Stimulated activated CD8-positive, alpha-beta memory T cell treated with anti-CD3 and anti-CD28 coated beads, Interleukin-7, amount 100 ng/mL, for 48 hours (primary cell): ENCODE measurements around the gene GINS1.

Experiments
- DNase-seq, 2 donors: peaks; one replicate each; pipeline ENCODE4 v3.0.0-alpha.2; 2020; ENCODE audit warnings: low read depth in 1 of 2; ENCODE audit errors: extremely low read depth in 1 of 2

The GINS1 gene

DNA sequence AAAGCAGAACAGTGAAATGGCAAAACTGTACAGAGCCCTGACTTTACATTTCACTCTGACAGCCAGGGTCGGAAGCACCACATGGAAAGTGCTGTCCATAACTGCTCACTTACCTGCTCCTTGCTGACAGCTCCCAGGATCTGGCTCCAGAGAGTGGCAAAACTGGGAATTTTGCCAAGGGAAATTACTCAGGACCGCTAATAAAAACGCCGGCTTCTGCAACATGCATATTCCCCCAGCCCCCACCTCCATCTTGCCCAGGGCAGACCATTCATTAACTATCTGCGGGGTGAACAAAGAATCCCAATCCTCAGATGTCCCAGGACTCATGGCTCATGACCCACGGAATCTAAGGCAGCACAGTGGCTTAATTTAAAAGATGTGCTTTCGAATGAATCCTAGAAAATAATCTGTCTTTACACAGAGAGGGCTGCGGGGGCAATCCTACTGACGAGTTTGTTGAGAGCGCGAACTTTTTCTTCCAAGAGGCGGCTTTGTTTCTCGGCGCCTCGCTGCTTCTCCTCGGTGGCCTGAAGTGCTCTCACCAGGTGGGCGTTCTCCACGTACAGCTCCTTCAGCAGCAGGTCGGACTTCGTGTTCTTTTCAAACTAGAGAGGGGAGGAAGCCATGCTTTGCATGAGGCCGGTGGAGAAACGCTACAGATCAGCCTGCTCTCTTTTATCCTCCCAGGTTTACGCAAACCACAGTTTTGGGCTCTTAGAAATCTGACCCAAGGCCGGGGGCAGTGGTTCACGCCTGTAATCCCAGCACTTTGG, 45.8 kb downstream of the GINS1 start:
- DNase-seq: no peak

DNA sequence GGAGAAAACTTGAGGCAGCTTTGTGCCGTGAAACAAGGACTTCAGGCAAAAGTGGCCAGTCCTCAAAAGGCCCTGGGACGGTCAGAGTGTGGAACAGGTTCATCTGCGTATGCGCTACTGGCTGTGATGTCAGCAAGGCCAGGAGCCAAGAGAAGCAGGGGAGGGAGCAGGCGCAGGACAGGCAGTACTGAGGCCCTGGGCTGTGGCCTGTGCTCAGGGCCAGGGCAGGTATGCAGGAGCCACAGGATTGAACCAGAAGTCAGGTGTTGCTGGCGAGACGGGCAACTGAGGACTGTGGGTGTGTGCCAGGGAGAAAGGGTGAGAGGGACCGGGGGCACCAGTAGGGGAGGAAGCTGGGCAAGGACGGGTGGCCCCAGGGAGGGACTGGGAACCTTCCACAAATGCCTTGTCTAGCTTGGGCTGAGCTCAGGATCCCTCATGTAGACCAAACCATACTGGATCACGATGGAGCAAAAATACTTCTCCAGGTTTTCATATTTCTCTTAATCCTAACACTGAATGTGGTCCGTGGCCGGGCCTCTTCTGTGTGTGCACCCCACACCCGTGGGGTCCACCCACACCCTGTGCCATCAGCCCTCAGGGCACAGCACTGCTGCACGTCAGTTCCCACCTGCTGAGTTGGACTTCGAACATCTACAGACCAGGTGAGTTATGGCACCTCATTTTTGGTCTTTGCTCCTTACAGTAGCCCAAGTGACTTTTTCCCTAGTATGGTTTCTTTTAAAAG, 46.9 kb downstream of the GINS1 start:
- DNase-seq: no peak

DNA sequence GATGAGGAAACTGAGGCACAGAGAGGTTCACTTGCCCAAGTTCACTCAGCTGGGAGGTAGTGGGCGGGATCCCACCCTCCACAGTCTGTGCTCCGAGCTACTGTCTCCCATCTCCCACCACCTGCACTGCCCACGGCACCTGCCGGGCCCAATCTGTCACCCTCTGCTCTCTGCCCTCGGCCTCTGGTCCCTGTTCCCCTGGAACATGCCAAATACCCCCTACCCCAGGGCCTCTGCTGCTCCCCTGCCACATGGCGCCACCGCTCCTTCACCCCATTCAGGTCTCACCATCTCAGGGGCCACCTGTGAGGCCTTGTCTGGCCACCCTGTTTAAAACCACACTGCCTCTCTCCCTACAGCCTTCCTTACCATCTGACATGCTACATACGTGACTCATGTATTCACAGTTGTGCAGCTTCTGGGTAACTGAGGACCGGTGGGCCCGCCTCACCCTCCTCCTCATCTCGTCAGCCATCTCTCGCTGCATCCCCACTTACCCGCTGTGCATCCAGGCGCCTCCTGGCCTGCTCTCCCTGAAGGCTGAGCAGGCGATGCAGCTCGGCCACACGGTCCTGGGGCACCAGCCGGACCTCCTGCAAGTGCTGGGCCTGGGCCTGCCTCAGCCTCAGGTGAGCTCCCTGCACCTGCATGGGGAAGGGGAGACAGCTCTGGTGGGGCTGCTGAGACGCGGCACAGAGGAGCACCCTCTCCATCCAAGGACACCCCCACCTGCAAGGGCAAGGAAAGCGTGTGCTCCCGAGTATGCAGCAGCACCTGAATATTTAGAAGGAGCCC, 50.6 kb downstream of the GINS1 start:
- DNase-seq: no peak

DNA sequence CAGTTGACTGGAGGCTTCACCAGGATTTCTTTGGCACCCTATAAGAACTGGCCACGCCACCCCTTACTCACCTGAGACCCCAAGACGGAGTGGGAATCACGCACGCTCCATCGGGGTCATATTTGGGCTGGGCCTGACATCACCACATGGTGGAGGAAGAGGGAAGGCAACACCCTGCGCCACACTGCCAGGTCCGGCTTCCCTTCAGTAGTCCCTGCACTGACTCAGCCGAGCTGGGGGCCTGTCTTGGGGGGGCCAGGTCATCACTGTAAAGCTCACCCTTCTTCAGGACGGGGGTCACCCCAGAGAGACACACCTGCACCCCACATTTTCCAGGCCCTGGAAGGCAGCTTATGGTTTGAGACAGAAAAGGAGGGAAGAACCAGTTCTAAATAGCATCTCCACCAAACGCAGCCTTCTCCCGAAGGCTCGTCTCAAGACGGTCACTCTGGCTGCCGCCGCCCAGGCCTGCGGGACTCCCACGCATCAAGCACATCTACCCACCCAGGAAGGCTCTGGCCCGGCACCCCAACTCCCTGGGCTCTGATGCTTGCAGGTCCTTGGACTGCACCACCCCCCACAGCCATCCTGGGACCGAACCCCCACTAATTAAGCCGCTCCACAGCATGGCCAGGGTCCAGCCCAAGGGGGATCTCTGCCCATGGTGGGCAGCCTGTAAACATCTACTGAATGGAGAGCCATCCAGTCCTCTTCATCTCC, 51.8 kb downstream of the GINS1 start:
- DNase-seq: no peak

- no peak for DNase-seq
Observed at GRCh38 chr20:25459916-25460535, 52.6 kb downstream of the GINS1 start.

DNA sequence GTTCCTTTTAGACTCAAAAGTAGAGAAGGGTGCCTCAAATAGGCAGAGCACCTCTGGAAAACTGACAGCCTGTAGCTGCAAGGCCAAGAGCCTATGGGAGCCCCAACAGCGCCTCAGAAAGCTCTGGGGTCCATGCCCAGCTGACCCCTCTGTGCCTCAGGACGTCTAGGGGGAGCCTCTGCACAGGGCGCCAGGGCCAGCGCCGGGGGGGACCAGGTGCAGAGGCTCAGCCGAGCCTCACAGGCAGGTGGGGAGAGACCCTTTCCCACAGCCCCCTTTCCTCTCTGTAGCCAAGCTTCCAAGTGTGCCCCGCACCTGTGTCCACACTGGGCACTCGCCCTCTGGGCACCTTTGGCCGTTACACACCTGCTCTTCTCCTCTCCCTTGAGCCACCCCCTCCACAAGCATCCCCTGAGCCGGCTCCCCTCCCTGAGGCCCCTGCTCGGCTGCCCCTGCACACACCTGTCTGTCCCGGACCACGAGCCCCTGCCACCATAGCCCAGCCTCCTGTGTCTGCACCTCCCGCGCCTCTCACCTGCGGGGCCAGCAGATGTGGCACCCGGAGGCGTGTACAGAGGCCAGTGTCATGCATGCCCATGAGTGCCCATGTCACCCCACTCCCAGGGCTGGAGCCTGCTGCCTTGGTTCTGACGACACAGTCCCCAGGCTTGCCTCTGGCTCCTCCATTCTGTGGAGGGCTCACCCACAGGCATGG, 53.2 kb downstream of the GINS1 start:
- no peak for DNase-seq

GRCh38 chr20:25461281-25461650, 53.8 kb downstream of the GINS1 start:
- DNase-seq: no peak

DNA sequence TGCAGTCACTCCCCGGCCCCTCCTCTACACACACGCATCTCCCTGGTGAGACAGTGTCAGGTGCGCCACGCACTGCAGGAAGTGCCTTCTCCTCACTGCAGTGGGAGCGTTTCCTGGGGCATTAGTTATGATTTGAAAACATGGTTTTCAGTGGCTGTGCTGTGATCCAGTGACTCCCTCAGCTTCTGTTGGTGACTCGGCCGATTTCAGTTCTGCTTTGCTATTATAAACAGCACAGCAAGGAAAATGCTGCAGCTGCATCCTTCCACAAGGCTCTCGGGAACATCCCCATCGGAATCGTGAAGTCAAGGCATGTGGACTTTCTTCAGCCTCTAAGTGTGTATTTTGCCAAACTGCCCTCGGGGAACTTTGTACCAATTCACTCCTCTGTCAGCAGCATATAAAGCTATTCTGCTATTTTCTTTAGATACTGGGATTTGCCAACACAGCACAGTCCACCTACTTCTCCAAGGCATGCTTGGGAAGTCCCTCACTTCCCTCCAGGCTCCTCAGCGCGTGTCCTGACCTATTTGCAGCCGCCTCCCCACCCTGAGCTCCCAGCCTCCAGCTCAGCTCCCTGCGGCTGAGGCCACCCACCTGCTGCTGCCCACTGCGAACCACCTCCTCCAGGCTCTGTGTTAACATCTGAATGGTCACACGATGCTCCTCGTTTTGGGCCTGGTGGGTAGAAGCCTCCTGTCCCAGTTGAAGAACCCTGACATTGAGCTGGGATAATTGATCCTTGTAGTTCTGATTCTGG, 54.5 kb downstream of the GINS1 start:
- DNase-seq: no peak

DNA sequence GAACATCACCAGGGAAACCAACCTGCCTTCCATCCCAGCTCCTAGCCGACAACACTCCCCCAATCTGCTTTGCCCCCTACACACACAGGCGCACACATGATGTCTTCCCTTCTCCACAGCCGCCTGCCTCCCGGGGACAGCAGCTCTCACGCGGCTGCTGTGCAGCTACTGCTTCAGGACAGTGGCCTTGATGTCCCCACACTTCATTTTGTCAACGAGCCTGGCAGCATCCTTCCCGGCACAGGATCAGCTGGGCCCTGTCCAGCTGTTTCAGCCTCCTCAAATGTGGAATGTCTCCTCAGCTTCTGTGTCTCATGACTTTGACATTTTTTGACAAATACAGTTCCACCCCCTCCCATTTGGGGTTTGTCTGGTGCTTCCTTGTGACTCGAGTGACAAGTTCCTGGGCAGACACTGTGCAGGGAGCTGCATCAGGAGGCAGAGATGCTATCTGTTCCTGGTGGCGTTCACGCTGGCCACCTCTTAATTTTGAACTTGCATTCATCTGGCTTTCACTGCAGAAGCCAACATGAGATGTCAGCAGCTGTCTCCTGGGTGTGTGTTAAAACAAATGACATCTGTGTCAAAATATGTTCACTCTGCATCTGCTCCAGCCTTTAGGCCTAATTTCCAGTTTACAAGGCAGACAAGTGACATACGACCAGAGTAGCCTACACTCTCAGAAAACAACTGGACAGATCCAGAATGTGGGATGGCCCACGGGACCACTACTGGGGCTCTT, 57.2 kb downstream of the GINS1 start:
- no peak for DNase-seq

DNA sequence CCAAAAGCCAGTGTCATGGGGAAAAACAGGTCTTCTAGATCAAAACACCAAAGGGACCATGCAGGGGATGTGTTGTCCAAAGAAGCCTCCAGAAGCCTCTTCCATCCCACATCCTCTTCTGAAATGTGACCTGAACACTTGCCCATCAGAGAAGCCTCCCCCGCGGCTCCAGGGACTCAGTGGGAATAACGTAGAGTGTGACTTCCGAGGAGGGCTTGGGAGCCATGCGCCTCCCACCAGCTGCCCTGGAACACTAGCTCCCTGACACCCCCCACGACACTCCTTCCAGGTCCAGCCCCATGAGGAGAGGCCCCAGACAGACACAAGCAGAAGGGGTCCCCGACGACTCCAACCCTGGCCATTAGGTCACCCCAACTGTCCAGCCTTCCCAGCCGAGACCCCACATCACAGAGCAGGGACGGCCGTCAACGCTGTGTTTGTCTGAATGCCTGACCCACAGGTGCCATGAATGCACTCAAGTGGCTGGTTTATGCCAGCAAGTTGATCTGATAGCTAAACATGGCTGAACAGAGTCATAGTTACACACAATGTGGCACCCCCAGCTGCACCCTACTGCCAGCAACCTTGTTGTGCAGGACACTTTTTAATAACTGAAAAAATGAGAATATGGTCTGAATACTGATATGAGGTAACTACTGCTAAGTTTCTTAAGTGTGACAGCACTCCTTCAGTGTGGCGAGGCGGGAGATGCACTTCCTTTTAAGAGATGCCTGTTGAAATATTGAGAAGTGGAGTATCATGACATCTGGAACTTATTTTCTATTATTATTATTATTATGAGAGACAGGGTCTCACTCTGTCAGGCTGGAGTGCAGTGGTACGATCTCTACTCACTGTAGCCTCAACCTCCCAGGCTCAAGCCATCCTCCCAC, 58.0 kb downstream of the GINS1 start:
- no peak for DNase-seq

GRCh38 chr20:25466846-25467245, 59.4 kb downstream of the GINS1 start:
- no peak for DNase-seq

- DNase-seq: no peak
Observed at GRCh38 chr20:25467441-25467840, 60.0 kb downstream of the GINS1 start.

DNA sequence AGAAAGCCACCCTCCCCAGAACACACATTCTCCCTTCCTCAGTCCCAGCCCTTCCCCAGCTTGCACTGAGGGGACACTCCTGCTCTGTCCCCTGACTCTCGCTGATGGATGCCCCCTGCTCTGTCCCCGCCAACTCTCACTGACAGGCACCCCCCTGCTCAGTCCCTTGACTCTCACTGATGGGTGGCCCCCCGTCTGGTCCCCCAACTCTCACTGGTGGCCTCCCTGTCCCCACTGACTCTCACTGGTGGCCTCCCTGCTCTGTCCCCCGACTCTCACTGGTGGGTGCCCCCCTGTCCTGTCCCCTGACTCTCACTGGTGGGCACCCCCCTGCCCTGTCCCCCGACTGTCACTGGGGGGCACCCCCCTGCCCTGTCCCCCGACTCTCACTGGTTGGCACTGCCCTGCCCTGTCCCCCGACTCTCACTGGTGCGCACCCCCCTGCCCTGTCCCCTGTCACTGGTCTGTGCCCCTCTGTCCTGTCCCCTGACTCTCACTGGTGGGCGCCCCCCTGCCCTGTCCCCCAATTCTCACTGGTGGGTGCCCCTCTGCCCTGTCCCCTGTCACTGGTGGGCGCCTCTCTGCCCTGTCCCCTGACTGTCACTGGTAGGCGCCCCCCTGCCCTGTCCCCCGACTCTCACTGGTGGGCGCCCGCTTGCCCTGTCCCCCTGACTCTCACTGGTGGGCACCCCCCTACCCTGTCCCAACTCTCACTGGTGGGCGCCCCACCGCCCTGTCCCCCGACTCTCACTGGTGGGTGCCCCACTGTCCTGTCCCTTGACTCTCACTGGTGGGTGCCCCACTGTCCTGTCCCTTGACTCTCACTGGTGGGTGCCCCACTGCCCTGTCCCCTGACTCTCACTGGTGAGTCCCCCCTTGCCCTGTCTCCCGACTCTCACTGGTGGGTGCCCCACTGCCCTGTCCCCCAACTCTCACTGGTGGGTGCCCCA, 60.9 kb downstream of the GINS1 start:
- DNase-seq: no peak

DNA sequence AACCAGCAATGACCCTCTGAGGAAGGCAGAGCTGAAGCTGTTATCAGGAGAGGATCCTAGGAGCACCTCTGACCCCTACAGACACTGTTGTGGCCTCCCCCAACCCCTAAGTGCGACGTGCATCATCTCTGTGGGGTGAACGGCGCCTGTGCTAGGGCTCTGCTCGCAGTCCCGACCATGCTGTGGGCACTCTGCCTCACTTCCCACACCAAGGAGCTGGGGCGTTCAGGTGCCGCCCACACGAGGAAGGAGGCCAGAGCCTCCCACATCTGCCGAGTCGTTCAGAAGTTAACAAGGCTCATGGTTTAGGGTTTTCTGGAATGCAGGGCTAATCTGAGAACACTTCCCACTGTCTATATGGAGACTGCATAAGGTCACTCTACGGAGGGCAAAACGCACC, 62.1 kb downstream of the GINS1 start:
- no peak for DNase-seq

DNA sequence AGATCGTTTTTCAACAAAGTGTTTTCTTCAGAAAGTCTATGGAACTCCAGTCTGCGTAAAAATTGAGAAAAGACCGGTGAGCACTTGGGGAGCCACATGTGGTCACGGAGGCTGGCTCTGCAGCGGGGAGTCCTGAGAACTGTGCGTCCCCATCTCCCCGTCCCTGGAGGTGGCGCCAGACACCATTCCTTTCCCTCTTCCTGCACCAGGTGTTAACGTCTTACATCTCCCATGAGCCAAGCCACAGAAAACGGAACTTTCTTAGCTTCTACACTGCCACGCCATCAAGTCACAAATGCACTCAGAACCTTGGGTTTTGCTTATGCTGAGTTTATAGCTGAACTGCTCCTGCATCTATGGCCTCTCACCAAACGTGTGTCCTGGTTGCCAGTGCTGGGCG, 62.6 kb downstream of the GINS1 start:
- DNase-seq: peak in 1 of 2 donors; percentile 5

GRCh38 chr20:25471020-25471419, 63.5 kb downstream of the GINS1 start:
- DNase-seq: no peak
